ENCODE measurements around the gene PLXNA2. TPM values are rescaled to one million over a fixed set of nuclear protein-coding genes. Genes with fewer than 3 reads are reported as not detected.

The PLXNA2 gene
- total RNA-seq, 1 experiment from 2014 or later: 0.89 TPM

DNA sequence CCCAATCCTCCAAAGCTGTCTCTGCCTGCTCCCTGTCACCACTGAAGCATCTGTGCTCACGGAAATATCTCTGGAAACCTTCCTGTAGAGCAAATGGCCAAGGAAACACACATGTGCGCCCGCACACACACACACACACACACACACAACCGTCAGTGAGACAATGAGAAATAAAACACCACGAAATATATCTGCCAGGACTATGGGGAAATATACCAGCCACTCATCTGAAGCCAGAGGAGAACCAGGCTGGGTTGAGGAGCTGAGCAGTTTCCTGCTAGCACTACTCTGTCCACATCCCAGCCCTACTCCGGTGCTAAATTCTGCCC is 25.1 kb upstream of the PLXNA2 start:
- no peak overlapping the region for H3K4me2 ChIP-seq (ENCODE audit: low read length)
- no peaks in the 10 kb centered on the region for H4K20me1 ChIP-seq (ENCODE audit: insufficient read depth)
- ATAC-seq (no peak), DNase-seq (ENCODE audit: low read depth, low spot score) (no peak)
- TF ChIP-seq, protein P1, sequence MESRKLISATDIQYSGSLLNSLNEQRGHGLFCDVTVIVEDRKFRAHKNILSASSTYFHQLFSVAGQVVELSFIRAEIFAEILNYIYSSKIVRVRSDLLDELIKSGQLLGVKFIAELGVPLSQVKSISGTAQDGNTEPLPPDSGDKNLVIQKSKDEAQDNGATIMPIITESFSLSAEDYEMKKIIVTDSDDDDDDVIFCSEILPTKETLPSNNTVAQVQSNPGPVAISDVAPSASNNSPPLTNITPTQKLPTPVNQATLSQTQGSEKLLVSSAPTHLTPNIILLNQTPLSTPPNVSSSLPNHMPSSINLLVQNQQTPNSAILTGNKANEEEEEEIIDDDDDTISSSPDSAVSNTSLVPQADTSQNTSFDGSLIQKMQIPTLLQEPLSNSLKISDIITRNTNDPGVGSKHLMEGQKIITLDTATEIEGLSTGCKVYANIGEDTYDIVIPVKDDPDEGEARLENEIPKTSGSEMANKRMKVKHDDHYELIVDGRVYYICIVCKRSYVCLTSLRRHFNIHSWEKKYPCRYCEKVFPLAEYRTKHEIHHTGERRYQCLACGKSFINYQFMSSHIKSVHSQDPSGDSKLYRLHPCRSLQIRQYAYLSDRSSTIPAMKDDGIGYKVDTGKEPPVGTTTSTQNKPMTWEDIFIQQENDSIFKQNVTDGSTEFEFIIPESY (IDR thresholded peaks at IDR 0.05; ENCODE audit: extremely low read depth, insufficient replicate concordance, low read length): no peak
- TF ChIP-seq ELF1 (IDR thresholded peaks at IDR 0.05; ENCODE audit: borderline replicate concordance, low read depth): no peak
- TF ChIP-seq, protein P2, sequence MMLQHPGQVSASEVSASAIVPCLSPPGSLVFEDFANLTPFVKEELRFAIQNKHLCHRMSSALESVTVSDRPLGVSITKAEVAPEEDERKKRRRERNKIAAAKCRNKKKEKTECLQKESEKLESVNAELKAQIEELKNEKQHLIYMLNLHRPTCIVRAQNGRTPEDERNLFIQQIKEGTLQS (IDR thresholded peaks at IDR 0.05): no peak
- no peaks in the 10 kb centered on the region for H3K9me2 ChIP-seq (ENCODE audit: insufficient read depth)
- RAD21 ChIA-PET (ENCODE audit: low non-redundant PET in 1 of 2, low total read pairs in 2 of 2, uncharacterized antibody in 2 of 2, unreplicated experiment in 2 of 2): no interaction called here
- no peaks in the 10 kb centered on the region for H3K9me3 ChIP-seq (ENCODE audit: control insufficient read depth in 1 of 2, insufficient read depth in 1 of 2, low read depth in 1 of 2, low read length in 2 of 2)
- no peak overlapping the region for H2AFZ ChIP-seq (ENCODE audit: low read depth, low read length, poor library complexity, severe bottlenecking)
- no peak overlapping the region for H3K9ac ChIP-seq (ENCODE audit: low read length)
- no peak overlapping the region for H3K4me3 ChIP-seq (replicated peaks in 1 of 2; ENCODE audit: low read depth in 1 of 2, low read length in 2 of 2)
- no TSS peak for BruUV-seq (replicated peaks)
- intact Hi-C loops (cut with micrococcal nuclease): no loop called here
- POLR2A ChIA-PET: no interaction called here
- no peaks in the 10 kb centered on the region for H3K36me3 ChIP-seq (ENCODE audit: control insufficient read depth in 1 of 2, insufficient read depth in 2 of 2, low read length in 2 of 2)
- no peaks in the 10 kb centered on the region for H3K79me2 ChIP-seq (ENCODE audit: insufficient read depth, low read length)
- peaks cover 86% of the 10 kb centered on the region for H3K27me3 ChIP-seq (ENCODE audit: insufficient read depth, low read length)
- CTCF ChIA-PET: no interaction called here
- no peaks in the 10 kb centered on the region for H3K4me1 ChIP-seq (ENCODE audit: control insufficient read depth in 1 of 2, insufficient read depth in 2 of 2, low read length in 2 of 2)
- no peak overlapping the region for H3K27ac ChIP-seq (ENCODE audit: low read depth, low read length)

- ChIA-PET RAD21 (ENCODE audit: low non-redundant PET in 1 of 2, low total read pairs in 2 of 2, uncharacterized antibody in 2 of 2, unreplicated experiment in 2 of 2) (no interaction called here), CTCF (no interaction called here), POLR2A (no interaction called here)
- no peaks in the 10 kb centered on the region for H3K36me3 ChIP-seq (ENCODE audit: control insufficient read depth in 1 of 2, insufficient read depth in 2 of 2, low read length in 2 of 2)
- H3K27ac ChIP-seq (ENCODE audit: low read depth, low read length): no peak overlapping the region
- TF ChIP-seq FOSL1 (IDR thresholded peaks at IDR 0.05; ENCODE audit: low read depth): no peak
- TF ChIP-seq SIN3A (IDR thresholded peaks at IDR 0.05; ENCODE audit: low read depth): no peak
- H4K20me1 ChIP-seq (ENCODE audit: insufficient read depth): no peaks in the 10 kb centered on the region
- intact Hi-C loops (cut with micrococcal nuclease): no loop called here
- no peak overlapping the region for H3K4me3 ChIP-seq (replicated peaks in 1 of 2; ENCODE audit: low read depth in 1 of 2, low read length in 2 of 2)
- DNase-seq (ENCODE audit: low read depth, low spot score): no peak
- H3K9ac ChIP-seq (ENCODE audit: low read length): no peak overlapping the region
- H2AFZ ChIP-seq (ENCODE audit: low read depth, low read length, poor library complexity, severe bottlenecking): no peak overlapping the region
- no peaks in the 10 kb centered on the region for H3K9me2 ChIP-seq (ENCODE audit: insufficient read depth)
- peaks cover 89% of the 10 kb centered on the region for H3K27me3 ChIP-seq (ENCODE audit: insufficient read depth, low read length)
- no peaks in the 10 kb centered on the region for H3K79me2 ChIP-seq (ENCODE audit: insufficient read depth, low read length)
- BruUV-seq (replicated peaks): no TSS peak
- H3K9me3 ChIP-seq (ENCODE audit: control insufficient read depth in 1 of 2, insufficient read depth in 1 of 2, low read depth in 1 of 2, low read length in 2 of 2): no peaks in the 10 kb centered on the region
- no peak for ATAC-seq
- no peak overlapping the region for H3K4me2 ChIP-seq (ENCODE audit: low read length)
- no peaks in the 10 kb centered on the region for H3K4me1 ChIP-seq (ENCODE audit: control insufficient read depth in 1 of 2, insufficient read depth in 2 of 2, low read length in 2 of 2)
Observed at GRCh38 chr1:208268541-208269337, 24.6 kb upstream of the PLXNA2 start.

Measured in HCT116 (cell line).